WTC11 (cell line): Measurements from ENCODE around the gene B3GALNT2.

Source experiments
- ATF1 ChIP-seq: sonication (generic); formaldehyde crosslinking; IDR thresholded peaks from 2 replicates; pipeline ENCODE4 v1.8.1; 2023; ENCODE audit warnings: mild to moderate bottlenecking, moderate library complexity, missing genetic modification reagents
- CDX4 ChIP-seq: fragments of 250-450 bp; sonication (Bioruptor Pico); IDR thresholded peaks from 2 replicates; pipeline ENCODE4 v1.9.0; 2021; ENCODE audit warnings: moderate library complexity, mild to moderate bottlenecking, inconsistent platforms, borderline replicate concordance
- CREB1 ChIP-seq: sonication (generic); formaldehyde crosslinking; IDR thresholded peaks from 2 replicates; pipeline ENCODE4 v1.8.0; 2023; ENCODE audit warnings: mild to moderate bottlenecking, missing genetic modification reagents
- E2F5 ChIP-seq: sonication (generic); formaldehyde crosslinking; IDR thresholded peaks from 2 replicates; pipeline ENCODE4 v1.8.1; 2022; ENCODE audit warnings: mild to moderate bottlenecking, moderate library complexity, missing genetic modification reagents
- IRF2 ChIP-seq: sonication (generic); formaldehyde crosslinking; IDR thresholded peaks from 2 replicates; pipeline ENCODE4 v1.8.0; 2022; ENCODE audit warnings: low read depth, missing genetic modification reagents, borderline replicate concordance
- JUN ChIP-seq: sonication (generic); formaldehyde crosslinking; IDR thresholded peaks from 2 replicates; pipeline ENCODE4 v1.8.0; 2023; ENCODE audit warnings: mild to moderate bottlenecking, missing genetic modification reagents
- MAX ChIP-seq: sonication (generic); formaldehyde crosslinking; IDR thresholded peaks from 2 replicates; pipeline ENCODE4 v1.8.0; 2022; ENCODE audit warnings: mild to moderate bottlenecking, missing genetic modification reagents
- MXD4 ChIP-seq: fragments of 250-450 bp; sonication (Bioruptor Pico); IDR thresholded peaks from 2 replicates; pipeline ENCODE4 v1.8.0; 2021; ENCODE audit warnings: mild to moderate bottlenecking, moderate library complexity, borderline replicate concordance
- NFATC4 ChIP-seq: fragments of 250-450 bp; sonication (Bioruptor Pico); IDR thresholded peaks from 2 replicates; pipeline ENCODE4 v1.9.0; 2021; ENCODE audit warnings: mild to moderate bottlenecking
- NR1H2 ChIP-seq: sonication (generic); formaldehyde crosslinking; IDR thresholded peaks from 2 replicates; pipeline ENCODE4 v1.9.0; 2021; ENCODE audit warnings: mild to moderate bottlenecking, moderate library complexity, missing genetic modification reagents
- USF2 ChIP-seq: sonication (generic); formaldehyde crosslinking; IDR thresholded peaks from 2 replicates; pipeline ENCODE4 v1.8.1; 2023; ENCODE audit warnings: mild to moderate bottlenecking, missing genetic modification reagents, moderate library complexity
- ZNF416 ChIP-seq: fragments of 250-450 bp; sonication (Bioruptor Pico); IDR thresholded peaks from 2 replicates; pipeline ENCODE4 v1.9.0; 2021; ENCODE audit warnings: mild to moderate bottlenecking, inconsistent platforms
- TF ChIP-seq, protein P1 (sequence below): fragments of 200-600 bp; IDR thresholded peaks from 2 replicates; pipeline ENCODE4 v1.8.0; 2022; ENCODE audit warnings: antibody characterized with exemption
- TF ChIP-seq, protein P2 (sequence below): sonication (generic); formaldehyde crosslinking; IDR thresholded peaks from 2 replicates; pipeline ENCODE4 v1.8.1; 2023; ENCODE audit warnings: mild to moderate bottlenecking, missing genetic modification reagents

DNA sequence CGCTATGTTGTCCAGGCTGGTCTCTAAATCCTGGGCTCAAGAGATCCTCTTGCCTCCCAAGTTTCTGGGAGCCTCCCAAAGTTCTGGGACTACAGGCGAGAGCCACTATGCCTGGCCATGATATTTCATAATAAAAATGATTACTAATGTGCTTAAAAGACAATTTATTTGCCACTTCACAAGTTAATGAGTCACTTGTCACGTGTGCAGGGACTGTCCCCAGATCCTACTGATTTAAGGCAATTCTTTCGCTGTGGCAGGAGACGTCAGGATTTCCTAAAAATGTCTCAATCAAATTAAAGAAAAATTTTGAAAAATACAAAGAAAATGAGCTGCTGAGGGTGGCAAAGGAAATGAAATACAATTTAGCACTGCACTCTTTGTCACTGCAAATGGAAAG is 43.5 kb downstream of the B3GALNT2 start:
- TF ChIP-seq USF2 (CRISPR knock-in tag) (no peak), NR1H2 (CRISPR knock-in tag) (no peak), IRF2 (CRISPR knock-in tag) (no peak), JUN (CRISPR knock-in tag) (no peak), CREB1 (no peak), ATF1 (CRISPR knock-in tag) (no peak), NFATC4 (no peak), MXD4 (CRISPR knock-in tag) (no peak), E2F5 (CRISPR knock-in tag) (no peak), ZNF416 (no peak), MAX (no peak), CDX4 (no peak)
- TF ChIP-seq, protein P1, sequence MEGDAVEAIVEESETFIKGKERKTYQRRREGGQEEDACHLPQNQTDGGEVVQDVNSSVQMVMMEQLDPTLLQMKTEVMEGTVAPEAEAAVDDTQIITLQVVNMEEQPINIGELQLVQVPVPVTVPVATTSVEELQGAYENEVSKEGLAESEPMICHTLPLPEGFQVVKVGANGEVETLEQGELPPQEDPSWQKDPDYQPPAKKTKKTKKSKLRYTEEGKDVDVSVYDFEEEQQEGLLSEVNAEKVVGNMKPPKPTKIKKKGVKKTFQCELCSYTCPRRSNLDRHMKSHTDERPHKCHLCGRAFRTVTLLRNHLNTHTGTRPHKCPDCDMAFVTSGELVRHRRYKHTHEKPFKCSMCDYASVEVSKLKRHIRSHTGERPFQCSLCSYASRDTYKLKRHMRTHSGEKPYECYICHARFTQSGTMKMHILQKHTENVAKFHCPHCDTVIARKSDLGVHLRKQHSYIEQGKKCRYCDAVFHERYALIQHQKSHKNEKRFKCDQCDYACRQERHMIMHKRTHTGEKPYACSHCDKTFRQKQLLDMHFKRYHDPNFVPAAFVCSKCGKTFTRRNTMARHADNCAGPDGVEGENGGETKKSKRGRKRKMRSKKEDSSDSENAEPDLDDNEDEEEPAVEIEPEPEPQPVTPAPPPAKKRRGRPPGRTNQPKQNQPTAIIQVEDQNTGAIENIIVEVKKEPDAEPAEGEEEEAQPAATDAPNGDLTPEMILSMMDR = no peak
- TF ChIP-seq, protein P2, sequence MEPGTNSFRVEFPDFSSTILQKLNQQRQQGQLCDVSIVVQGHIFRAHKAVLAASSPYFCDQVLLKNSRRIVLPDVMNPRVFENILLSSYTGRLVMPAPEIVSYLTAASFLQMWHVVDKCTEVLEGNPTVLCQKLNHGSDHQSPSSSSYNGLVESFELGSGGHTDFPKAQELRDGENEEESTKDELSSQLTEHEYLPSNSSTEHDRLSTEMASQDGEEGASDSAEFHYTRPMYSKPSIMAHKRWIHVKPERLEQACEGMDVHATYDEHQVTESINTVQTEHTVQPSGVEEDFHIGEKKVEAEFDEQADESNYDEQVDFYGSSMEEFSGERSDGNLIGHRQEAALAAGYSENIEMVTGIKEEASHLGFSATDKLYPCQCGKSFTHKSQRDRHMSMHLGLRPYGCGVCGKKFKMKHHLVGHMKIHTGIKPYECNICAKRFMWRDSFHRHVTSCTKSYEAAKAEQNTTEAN (CRISPR knock-in tag) = no peak
